BJ (cell line): ENCODE measurements around the gene TPRA1. TPM values are rescaled to one million over a fixed set of nuclear protein-coding genes. Genes with fewer than 3 reads are reported as not detected.
A peak's percentile ranks its signal among the peaks of the same experiment; 100 is the strongest.

Experiments used
- CTCF ChIA-PET: fragments of 350-600 bp; formaldehyde crosslinking; extraction: SDS; loops from one replicate; lab custom pipeline; 2021; ENCODE audit warnings: antibody characterized with exemption, inconsistent platforms; lab: Yijun Ruan, JAX
- POLR2A ChIA-PET: fragments of 300-600 bp; sonication (Branson Sonifier 250); formaldehyde crosslinking; extraction: SDS; loops from one replicate; lab custom pipeline; 2021; ENCODE audit warnings: antibody characterized with exemption; lab: Charles Lee
- DNase-seq: peaks from one replicate; pipeline ENCODE4 v3.0.0-alpha.2; 2011; ENCODE audit warnings: low read depth
- H3K27me3 ChIP-seq: 2 replicates; pipeline ENCODE4 v1.6.0; 2011; ENCODE audit warnings: low read length; ENCODE audit not compliant: control insufficient read depth, insufficient read depth
- H3K36me3 ChIP-seq: 2 replicates; pipeline ENCODE4 v1.5.1; 2011; ENCODE audit warnings: low read length; ENCODE audit not compliant: control insufficient read depth, insufficient read depth
- H3K4me3 ChIP-seq: 2 replicates; pipeline ENCODE4 v1.5.1; 2011; ENCODE audit warnings: low read depth, mild to moderate bottlenecking, control low read depth, low read length
- CTCF ChIP-seq: IDR thresholded peaks from 2 replicates; pipeline ENCODE4 v1.5.1; 2011; ENCODE audit warnings: low read depth, mild to moderate bottlenecking, control low read depth, inconsistent platforms, low read length, moderate library complexity; ENCODE audit not compliant: insufficient read depth
- polyA minus RNA-seq: library from RNA; depleted of rRNA, polyadenylated mRNA; stranded (reverse); fragments of >200 nt; gene quantifications from 2 replicates; pipeline ENCODE4 v1.2.3, GENCODE V29; 2011; rRNA and poly(A)+ RNA removed
- polyA plus RNA-seq: library from polyadenylated mRNA; depleted of rRNA; stranded (reverse); fragments of >200 nt; gene quantifications from 2 replicates; pipeline ENCODE4 v1.2.3, GENCODE V29; 2011; rRNA removed

Gene TPRA1
- 42.3 and 72.2 TPM in 2 replicates for polyA plus RNA-seq
- 46.3 and 77.7 TPM in 2 replicates for polyA minus RNA-seq

DNA sequence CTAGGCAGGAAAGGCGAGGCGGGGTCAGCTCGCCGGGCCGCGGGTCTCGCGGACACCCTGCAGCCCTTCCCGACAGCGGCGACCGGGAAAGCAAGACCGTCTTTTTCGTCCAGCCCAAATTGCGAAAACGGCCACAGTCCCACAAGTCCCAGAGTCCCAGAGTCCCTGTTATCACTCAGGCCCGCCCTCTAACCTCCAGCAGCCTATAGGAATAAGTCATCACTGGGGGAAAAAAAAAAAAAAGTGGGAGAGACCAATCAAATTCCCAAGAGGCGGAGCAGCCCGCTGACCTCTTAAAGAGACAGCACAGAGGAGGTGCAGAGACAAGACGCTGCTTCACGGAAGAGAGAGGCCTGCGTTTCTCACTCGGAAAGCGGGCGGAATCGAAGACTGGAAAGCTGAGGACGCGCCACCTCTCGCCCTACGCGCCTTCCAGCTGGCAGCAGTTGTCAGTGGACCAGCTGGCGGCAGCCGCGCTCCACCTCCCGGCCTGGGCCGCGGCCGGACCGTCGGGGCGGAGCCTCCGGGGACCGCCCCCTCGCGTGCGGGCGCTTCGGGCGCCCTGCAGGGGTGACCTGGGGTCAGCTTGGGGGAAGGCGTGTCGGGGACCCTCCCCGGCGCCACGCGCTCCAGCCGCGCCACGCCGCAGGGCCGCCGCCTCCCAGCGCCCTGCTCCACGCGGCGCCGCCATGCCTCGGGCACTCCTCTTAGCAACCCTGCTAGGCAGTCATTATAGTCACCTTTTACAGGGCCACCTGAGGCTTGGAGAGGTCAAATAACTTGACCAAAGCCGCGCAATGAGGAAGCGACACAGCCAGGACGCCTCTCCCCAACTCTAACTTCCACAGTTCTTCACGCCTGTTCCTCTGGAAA is at the start of gene TPRA1:
TSS of gene TPRA1 (minus strand) at position 141 of the 873 bp plus-strand sequence. CDS start 10,587 bp downstream, outside the sequence.
- CTCF ChIA-PET = interaction anchor here (1.1 to 1.6 kb wide), 2 partner anchors 9 to 16 kb away, joined by 3 to 5 read pairs; no protein-coding TSS in a partner anchor
- H3K27me3 ChIP-seq = no peaks in the 10 kb centered on the region
- H3K4me3 ChIP-seq = peak within 1 kb of the TSS; percentile 72
- peak; percentile 90 for DNase-seq
- POLR2A ChIA-PET = no interaction called here
- peaks cover 2% of the 10 kb centered on the region; the same call in 1 of the 2 replicates for H3K36me3 ChIP-seq
- TF ChIP-seq CTCF = no peak

DNA sequence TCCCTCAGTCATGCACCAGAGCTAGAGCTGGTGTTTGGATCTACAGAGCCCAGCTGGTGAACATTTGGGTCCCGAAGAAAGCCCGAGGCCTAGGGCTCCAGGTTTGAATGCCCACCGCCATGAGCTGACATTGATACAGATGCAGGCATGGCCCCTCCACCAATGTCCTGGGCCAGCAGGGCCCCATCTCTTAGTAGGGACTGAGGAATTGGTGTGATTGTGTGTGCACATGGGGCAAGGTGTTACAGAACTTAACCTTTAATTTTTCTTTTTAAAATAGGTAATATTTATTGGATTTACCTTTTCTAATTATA is 49.5 kb upstream of the TPRA1 start:
- POLR2A ChIA-PET = interaction anchor here (0.7 kb wide), 1 partner anchor 259 kb away, joined by 3 read pairs; no protein-coding TSS in a partner anchor
- peaks cover 4% of the 10 kb centered on the region for H3K27me3 ChIP-seq
- H3K36me3 ChIP-seq = no peaks in the 10 kb centered on the region
- CTCF ChIA-PET = interaction anchor here (1.3 to 2.0 kb wide), 2 partner anchors 9 to 12 kb away, joined by 5 to 16 read pairs; no protein-coding TSS in a partner anchor
- DNase-seq = no peak
- H3K4me3 ChIP-seq = no peak overlapping the region
- no peak for TF ChIP-seq CTCF

DNA sequence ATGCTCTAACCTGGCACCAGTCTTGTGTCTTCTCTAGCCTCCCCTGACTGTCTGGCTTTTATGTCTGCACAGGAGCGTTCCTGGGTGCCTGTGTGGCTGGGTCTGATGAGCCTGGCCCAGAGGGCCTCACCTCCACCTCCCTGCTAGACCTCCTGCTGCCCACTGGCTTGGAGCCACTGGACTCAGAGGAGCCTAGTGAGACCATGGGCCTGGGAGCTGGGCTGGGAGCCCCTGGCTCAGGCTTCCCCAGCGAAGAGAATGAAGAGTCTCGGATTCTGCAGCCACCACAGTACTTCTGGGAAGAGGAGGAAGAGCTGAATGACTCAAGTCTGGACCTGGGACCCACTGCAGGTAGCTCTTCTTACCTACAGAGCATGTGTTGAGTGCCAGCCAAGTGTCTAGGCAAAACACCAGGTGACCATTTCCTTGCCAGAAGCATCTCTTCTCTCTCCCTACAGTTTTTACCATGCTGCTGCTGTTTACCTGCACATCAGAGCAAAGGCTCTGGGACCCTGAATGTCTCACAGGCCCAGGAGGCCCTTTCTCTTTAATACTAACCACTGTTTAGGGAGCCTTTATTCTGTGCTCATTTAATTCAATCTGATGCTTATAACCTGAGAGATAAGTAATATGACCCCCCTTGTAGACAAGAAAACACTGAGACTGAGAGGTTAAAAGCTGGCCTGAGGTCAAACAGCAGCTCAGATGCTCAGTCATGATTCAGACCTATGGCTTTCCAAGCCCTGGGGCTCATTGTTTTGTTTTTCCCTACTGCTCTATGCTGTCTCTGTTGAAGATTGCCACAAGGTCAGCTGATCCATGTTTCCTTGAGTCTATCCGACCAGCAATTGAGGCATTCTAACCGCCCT is 48.9 kb upstream of the TPRA1 start:
- H3K36me3 ChIP-seq = no peaks in the 10 kb centered on the region
- CTCF ChIA-PET = interaction anchor here (1.3 to 2.0 kb wide), 2 partner anchors 9 to 12 kb away, joined by 5 to 16 read pairs; no protein-coding TSS in a partner anchor
- POLR2A ChIA-PET = interaction anchor here (0.7 kb wide), 1 partner anchor 260 kb away, joined by 3 read pairs; no protein-coding TSS in a partner anchor
- no peak for TF ChIP-seq CTCF
- DNase-seq = no peak
- no peak overlapping the region for H3K4me3 ChIP-seq
- H3K27me3 ChIP-seq = peaks cover 5% of the 10 kb centered on the region

DNA sequence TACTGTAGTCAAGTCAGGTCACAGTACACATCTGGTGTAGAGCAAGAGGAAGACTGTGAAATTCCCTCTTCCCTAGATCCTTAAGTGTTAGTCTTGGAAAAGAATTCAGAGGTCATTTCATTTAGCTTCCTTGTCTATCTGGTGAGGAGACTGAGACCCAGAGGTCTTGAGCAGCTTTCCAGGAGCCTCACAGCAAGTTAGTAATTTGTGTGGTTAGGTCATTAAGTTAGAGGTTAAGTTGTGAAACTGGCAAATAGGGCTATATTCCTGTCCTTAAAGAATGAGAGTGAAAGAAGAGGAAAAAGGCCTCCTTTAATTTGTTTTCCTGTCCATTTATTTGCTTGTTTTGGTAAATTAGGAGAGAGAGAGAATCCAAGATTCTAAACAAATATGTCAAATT is 47.4 kb upstream of the TPRA1 start:
- Histone ChIP-seq H3K36me3 (no peaks in the 10 kb centered on the region), H3K27me3 (peaks cover 6% of the 10 kb centered on the region), H3K4me3 (no peak overlapping the region)
- TF ChIP-seq CTCF = no peak
- no peak for DNase-seq
- ChIA-PET POLR2A (no interaction called here), CTCF (interaction anchor here (1.8 kb wide), 1 partner anchor 63 kb away, joined by 8 read pairs; no protein-coding TSS in a partner anchor)
